GM18868 (cell line): Measurements from ENCODE around the gene RABGGTA.
A peak's percentile ranks its signal among the peaks of the same experiment; 100 is the strongest.

ENCODE experiments used
- ATAC-seq: cut with Tn5 transposase; IDR thresholded peaks from one replicate; pipeline ENCODE4 v1.9.1; 2021; ENCODE audit warnings: mild to moderate bottlenecking, moderate library complexity; ENCODE audit not compliant: unreplicated experiment

Gene RABGGTA

DNA sequence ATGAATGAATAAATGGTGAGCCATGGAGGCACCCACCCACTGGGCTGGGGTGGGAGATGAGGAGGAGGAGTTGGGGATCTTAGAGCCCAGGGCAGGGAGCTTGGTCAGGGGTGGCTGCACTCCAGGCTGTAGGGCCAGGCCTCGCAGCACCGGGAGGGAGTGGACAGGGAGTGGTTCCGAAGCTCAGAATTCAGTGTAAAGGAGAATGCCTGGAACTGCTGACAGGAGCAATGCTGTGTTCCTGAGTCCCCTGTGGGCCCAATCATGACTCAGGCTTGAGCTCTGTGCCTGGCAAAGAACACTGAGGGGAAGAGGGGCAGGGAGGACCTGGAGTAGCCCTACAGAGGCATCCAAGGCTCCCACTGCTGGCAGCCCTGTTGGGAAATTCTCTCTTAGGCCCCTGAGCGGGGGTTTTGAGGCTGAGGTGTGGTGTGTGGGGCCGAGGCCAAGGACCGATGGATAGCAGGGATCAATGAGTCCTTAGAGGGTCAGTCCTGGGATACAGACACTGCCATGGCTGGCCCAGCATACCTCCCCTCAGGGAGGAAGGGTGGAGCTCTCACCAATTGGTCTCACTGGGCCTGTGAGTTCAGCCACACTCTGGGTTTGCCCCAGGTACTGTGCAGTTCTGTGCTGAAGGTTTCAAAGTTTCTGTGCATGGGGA lies 9.5 kb upstream of the RABGGTA start:
- no peak for ATAC-seq

- peak; percentile 75 for ATAC-seq
These were observed 8.1 kb upstream of the RABGGTA start for GRCh38 chr14:24279301-24280186.

DNA sequence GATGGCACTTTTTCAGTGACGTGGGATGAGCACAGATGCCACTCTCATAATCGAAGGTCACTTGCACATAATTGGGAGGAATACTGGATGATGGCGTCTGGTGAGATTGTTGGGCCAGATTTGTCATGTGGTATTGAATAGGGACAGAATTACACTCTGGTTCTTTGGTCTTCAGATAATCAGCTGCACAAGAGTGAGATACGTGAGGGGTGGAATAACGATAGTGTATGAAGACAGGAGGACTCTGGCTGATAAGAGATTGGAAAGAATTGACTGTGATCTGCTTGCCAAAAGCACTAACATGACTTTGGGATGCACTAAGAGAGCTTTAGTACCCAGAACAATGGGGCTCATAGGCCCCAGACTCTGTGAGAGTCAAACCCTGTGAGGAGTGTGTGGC lies 7.0 kb upstream of the RABGGTA start:
- no peak for ATAC-seq

- ATAC-seq, result no peak
These were observed 6.4 kb upstream of the RABGGTA start for GRCh38 chr14:24277606-24278321.

DNA sequence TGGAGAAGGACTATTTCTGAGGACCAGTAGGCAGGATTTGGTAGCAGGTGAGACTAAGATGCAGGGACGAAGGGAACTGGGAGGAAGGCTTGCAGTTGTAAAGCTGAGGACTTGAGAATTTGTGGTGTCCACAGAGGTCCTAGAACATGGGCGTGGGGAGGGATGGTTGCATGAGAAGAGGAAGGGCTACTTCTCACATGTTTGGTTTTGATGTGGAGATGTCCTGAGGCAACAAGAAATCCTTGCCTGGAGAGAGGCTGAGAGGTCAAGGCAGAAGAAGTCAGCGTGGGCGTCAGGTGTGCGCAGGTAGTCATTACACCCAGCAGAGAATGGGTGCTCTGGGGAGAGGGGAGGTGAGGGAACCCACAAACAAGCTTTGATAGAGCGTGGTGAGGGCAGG lies 5.7 kb upstream of the RABGGTA start:
- ATAC-seq, result no peak

DNA sequence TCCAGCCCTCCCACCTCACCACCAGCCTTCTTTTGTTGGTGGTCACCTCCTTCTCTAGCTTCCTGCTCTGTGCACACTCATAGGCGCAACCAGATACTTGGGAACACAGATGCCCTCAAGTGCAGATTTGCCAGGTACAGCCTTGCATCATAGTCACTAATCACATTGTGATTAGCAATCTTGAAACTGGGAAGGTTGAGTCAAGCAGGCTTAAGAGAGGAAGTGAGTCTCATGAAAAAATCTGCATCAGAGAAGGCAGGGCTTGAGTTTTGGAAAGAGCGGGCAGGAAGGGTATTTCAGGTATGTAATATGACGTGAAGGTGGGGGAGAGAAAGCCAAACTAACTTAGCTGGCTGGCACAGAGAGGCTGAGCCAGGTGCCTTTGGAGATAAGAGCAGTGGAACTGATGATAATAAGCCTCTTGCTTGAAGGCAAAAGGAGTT lies 2.7 kb upstream of the RABGGTA start:
- peak; percentile 49 for ATAC-seq

GRCh38 chr14:24273422-24273998 lies 2.1 kb upstream of the RABGGTA start:
- no peak for ATAC-seq

DNA sequence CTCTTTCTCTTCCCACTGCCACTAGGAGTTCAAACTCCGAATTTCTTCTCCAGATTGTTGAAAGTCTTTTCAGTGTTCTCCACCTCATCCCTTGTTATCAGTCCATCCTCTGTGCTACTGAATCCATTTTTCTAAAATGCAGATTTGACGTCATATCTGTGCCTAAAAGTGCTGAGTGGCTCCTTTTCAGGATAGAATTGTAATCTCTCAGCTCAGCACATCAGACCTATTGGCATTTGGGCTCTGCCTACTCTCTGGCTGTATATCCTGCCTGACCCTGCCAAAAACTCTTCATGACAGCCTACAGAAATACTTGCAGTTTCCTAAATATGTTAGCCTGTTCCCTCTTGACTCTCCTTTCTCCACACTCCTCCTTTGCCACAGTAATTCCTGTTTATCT lies 1.1 kb upstream of the RABGGTA start:
- ATAC-seq, result no peak

DNA sequence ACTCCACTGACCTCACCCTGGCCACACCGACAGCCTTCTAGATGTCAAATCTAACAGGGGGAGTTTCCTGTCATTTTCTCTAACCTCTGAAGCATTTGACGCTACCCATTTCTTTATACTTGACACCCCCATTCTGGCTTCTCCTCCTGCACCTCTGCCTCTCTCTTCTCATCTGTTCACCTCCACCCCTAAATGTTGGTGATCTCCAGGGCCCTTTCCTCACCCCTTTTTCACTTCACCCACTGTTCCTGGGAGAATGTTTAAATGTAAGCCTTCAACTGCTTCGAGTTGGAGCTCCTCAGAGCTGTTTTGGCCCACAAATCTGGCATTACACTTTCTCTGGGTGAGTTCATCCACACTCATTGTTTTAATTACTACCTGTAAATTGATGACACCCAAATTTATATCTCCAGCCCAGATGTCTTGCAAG lies 452 bp upstream of the RABGGTA start:
- no peak for ATAC-seq

DNA sequence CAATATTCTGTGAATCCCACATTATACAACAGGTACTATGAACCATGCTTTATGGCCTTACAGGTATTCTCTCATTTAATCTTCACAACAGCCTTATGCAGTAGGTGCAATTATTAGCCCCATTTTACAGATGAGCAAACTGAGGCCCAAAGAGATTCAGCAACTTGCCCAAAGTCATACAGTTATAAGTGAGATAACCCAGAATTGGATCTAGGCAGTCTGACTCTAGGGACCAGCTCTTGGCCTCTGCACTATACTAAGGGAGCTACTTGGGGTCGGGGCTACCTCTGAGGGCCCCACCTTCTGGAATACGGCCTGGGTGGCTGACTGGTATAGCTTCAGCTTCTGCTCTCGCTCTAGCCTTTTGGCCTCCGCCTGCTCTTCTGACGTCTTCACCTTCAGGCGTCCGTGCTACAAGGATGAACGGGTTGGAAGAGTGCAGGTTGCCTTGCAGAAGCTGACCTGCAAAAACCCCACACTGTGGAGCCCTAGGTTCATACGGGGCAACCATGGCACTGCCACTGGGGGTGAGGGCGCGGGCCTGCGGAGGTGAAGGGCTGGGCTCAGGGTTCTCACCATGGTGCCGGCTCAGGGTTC lies 762 bp downstream of the RABGGTA start:
- ATAC-seq, result no peak

DNA sequence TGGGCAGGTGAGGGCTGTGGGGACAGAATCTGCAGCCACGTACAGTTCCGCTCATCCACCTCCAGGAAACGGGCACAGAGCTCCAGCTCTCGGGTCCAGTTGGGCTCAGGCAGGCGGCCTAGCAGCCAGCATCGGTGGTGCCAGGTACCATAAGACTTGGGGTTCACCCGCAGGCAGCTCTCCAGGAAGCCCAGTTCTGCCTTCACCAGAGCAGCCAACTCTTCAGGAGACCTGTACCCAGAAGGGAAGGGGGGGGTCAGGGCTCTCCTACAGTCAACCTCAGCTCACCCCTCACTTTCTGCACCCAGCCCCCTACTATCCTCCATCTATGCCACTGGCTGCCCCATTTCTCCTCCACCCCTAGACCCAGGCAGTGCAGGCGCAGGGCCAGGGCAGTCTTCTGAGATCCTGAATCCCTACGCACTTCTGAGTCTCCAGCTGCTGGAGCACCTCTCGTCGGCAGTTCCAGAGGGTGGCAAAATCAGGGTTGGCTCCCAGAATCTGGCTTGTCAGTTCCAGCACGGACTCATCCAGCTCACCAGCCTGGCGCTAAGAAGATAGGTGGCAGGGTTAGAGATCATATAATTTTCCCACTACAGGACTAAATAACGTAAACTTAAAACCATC lies 1.4 kb downstream of the RABGGTA start:
- no peak for ATAC-seq

DNA sequence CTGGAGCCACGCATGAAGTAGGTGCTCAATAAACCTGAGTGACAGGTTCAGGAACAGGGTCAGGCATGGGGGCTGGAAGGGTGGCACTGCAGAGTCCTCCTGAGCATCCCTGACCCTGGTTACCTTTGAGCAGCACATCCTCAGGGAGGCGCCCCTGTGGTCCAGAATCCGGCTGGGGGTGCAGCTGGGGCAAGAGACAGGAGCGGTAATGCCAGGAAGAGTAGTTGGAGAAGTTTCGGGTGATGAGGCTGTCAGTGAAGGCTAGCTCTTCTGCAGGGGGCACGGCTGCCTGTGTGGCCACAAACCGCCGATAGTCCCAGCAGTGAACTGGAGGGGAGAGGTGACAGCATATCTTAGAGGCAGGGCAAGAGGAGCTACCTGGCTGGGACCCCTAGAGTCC lies 2.0 kb downstream of the RABGGTA start:
- ATAC-seq, result no peak

- no peak for ATAC-seq
These were observed 3.2 kb downstream of the RABGGTA start for GRCh38 chr14:24268225-24268624.

GRCh38 chr14:24267516-24267915 lies 3.9 kb downstream of the RABGGTA start:
- ATAC-seq, result no peak

DNA sequence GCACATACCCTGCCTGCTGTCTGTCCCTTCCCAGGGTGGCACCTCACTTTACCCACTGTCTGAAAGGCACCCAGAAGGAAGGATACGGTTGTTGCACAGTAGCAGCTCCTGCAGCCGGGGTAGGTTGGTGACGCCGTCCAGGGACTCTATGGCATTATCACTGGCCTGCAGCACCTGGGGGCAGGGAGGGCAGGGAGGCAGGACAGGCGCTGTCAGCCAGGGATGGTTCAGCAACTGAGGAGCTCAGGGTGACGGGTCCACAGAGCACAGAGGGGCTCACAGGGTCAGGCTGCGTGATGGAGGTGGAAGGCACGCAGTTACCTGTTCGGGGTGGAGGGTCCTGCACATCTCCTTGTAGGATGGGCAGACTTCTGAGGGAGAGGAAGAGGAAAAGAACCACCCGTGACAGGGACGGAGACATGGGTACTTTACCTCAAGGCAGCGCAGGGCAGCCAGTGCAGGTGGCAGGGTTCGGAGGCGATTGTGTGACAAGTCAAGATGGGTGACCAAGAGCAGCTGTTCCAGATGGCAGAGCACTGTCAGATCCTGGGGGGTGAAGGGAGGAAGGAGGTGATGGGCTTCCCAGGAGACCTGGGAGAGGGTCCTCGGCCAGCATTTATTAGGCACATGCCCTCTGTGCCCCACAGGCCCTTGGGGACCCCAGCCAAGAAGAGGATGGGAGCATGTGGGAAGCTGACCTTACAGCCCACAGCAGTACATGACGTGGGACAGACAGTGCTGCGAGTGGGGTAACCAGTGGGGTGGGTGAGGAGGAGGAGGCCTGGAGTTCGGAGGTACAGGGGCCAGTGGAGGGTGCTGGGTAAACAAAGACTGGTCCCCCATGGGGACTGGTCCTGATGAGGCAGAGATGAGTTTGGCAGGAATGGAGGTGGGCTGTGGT lies 4.8 kb downstream of the RABGGTA start:
- no peak for ATAC-seq

- ATAC-seq, result no peak
These were observed 7.1 kb downstream of the RABGGTA start for GRCh38 chr14:24264298-24264697.

DNA sequence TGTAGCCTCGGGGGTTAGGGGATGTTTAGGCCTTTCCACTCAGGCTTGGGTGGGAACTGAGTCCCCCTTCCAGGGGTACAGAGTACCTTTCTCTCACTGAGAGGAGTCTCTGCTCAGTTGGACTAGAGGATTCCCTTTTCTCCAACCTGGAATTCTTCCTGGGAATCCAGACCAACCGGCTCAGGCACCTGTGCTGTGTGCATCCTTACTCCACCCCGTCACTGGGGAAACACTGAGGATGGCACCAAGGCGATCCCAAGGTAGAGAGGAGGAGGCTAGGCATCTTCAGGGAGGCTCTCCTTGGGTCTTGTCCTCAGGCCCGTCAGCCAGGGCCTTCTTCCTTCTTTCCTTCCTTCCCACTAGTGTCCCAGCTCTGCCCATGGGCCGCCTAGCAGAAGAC lies 7.5 kb downstream of the RABGGTA start:
- no peak for ATAC-seq

DNA sequence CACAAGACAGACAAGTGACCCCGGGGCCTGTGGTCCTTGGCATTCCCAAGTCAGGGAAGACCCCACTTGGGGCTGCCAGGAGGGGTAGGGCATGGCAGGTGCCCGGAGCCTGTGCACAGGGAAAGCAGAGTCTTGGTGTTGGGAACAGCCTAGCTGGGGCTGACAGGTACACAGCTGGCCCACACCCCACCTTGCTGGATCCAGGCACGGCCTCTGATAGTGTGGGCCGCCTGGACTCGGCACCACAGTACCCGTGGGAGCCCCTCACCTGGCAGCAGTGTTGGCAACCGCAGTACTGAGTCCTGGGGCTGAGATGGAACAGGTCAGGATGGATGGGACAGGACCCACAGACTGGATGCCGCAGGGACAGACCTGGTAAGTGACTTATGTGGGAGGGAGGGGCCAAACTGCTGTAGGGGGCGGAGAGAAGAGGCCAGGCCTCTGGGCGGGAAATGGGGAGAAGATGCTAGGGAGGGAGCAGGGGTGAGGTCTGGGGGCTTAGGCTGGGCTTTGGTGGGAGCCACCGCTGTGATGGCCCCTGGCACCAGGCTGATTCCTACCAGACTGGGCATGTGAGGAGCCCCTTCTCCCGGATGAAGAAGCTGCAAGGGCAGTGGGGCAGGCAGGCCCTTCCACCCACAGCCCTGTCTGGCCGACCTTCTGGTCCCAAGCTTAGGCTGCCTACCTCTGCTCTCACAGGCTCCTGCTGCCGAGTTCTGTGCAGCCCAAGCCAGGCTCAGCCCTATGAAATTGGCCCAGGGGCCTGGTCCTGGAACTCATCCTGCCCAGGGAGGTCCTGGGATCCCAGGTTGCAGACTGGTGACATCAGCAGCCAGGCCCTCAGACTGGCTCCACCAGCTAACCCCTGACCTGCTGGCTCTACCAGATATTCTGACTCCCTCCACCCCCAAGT lies 8.3 kb downstream of the RABGGTA start, which contains the start of gene TGM1:
Gene TGM1, minus strand, starts transcription at position 357 of the 913 bp plus-strand sequence. CDS start 825 bp downstream, outside the sequence.
- ATAC-seq, result no peak
